OCI-M1 (cell line): Measurements from ENCODE around the gene ZBTB46.

Experiments
- DNase-seq: peaks from one replicate; lab custom pipeline; 2025; lab: John Stamatoyannopoulos, UW

The ZBTB46 gene

GRCh38 chr20:63766695-63767426 is 64.2 kb downstream of the ZBTB46 start:
- DNase-seq = no peak

- no peak for DNase-seq
Measured at GRCh38 chr20:63765902-63766301, 65.2 kb downstream of the ZBTB46 start.

- no peak for DNase-seq
Measured at GRCh38 chr20:63765082-63765873, 65.8 kb downstream of the ZBTB46 start.

- DNase-seq = no peak
Measured at GRCh38 chr20:63759377-63759901, 71.6 kb downstream of the ZBTB46 start.

- no peak for DNase-seq
Measured at GRCh38 chr20:63758152-63758551, 72.9 kb downstream of the ZBTB46 start.

GRCh38 chr20:63756648-63756991 is 74.4 kb downstream of the ZBTB46 start:
- DNase-seq = peak; percentile 13

GRCh38 chr20:63755933-63756647 is 75.0 kb downstream of the ZBTB46 start:
- DNase-seq = no peak

- DNase-seq = no peak
Measured at GRCh38 chr20:63754008-63754407, 77.1 kb downstream of the ZBTB46 start.

GRCh38 chr20:63753381-63753780 is 77.7 kb downstream of the ZBTB46 start:
- no peak for DNase-seq

GRCh38 chr20:63752411-63753101 is 78.5 kb downstream of the ZBTB46 start:
- no peak for DNase-seq

GRCh38 chr20:63751471-63752271 is 79.4 kb downstream of the ZBTB46 start:
- no peak for DNase-seq

- DNase-seq = no peak
Measured at GRCh38 chr20:63750807-63751470, 80.1 kb downstream of the ZBTB46 start.

GRCh38 chr20:63749597-63750508 is 81.2 kb downstream of the ZBTB46 start:
- DNase-seq = no peak

- DNase-seq = no peak
Measured at GRCh38 chr20:63748934-63749270, 82.2 kb downstream of the ZBTB46 start.

GRCh38 chr20:63748070-63748933 is 82.8 kb downstream of the ZBTB46 start:
- DNase-seq = no peak

- no peak for DNase-seq
Measured at GRCh38 chr20:63747622-63748069, 83.4 kb downstream of the ZBTB46 start.

- no peak for DNase-seq
Measured at GRCh38 chr20:63746751-63747315, 84.2 kb downstream of the ZBTB46 start.
